Measurements from ENCODE around the gene PLCE1.

PLCE1 gene

DNA sequence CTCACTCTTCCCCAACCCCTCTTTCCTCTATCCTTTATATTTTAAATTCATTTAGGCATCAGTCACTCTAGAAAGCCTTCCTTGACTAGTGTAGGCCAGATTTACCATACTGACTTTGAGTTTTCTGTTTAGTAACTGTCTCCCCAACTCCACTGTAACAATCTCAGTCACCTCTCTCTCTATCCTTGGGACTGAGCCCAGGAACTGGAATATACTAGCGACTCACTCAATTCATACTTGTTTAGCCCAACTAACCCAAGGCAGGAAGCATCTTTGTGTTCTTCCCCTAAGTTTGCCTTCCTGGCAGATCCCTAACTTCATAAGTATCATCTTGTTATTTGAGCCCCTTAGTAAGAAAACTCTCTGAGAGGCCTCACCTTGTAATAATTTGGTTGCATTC, 19.1 kb downstream of the PLCE1 start:
- POLR2A ChIA-PET, result interaction anchor here (0.6 kb wide), 1 partner anchor 21 kb away, joined by 3 read pairs; no protein-coding TSS in a partner anchor
- DNase-seq (ENCODE audit: extremely low spot score), result no peak
- CTCF ChIA-PET, result no interaction called here
- TF ChIP-seq SP1 (IDR thresholded peaks at IDR 0.05) (no peak), ARNT (IDR thresholded peaks at IDR 0.05) (no peak), LEF1 (IDR thresholded peaks at IDR 0.05; ENCODE audit: borderline replicate concordance) (no peak), FOXM1 (IDR thresholded peaks at IDR 0.05; ENCODE audit: borderline replicate concordance) (no peak), BHLHE40 (IDR thresholded peaks at IDR 0.05; ENCODE audit: borderline replicate concordance) (no peak)
- TF ChIP-seq, protein P1, sequence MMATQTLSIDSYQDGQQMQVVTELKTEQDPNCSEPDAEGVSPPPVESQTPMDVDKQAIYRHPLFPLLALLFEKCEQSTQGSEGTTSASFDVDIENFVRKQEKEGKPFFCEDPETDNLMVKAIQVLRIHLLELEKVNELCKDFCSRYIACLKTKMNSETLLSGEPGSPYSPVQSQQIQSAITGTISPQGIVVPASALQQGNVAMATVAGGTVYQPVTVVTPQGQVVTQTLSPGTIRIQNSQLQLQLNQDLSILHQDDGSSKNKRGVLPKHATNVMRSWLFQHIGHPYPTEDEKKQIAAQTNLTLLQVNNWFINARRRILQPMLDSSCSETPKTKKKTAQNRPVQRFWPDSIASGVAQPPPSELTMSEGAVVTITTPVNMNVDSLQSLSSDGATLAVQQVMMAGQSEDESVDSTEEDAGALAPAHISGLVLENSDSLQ (IDR thresholded peaks at IDR 0.05), result no peak

DNA sequence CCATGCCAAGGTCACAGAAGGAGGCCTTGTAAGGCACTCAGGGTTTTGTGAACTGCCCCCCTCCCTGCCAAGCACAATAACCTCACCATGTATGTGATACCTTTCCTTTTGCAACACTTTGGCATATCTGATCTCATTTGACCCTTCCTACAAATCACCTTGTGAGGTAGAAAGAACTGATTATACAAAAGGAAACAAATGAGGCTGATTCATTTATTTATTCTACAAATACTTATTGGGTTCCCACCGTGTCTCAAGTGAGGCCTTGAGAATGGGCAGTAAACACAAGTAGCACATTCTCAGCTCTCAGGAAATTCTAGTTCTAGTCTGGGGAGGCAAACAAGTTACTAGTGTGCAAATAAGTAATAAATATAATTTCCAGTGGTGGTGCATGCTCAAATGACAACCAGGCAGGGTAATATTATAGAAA, 19.6 kb downstream of the PLCE1 start:
- no peak for DNase-seq (ENCODE audit: extremely low spot score)
- ChIA-PET CTCF (no interaction called here), POLR2A (no interaction called here)
- TF ChIP-seq BHLHE40 (IDR thresholded peaks at IDR 0.05; ENCODE audit: borderline replicate concordance), result no peak
- TF ChIP-seq HDGF (IDR thresholded peaks at IDR 0.05; ENCODE audit: borderline replicate concordance), result no peak
- TF ChIP-seq ARNT (IDR thresholded peaks at IDR 0.05), result no peak
- no peak for TF ChIP-seq ELF4 (IDR thresholded peaks at IDR 0.05)
- TF ChIP-seq, protein P1 (IDR thresholded peaks at IDR 0.05), result no peak
- TF ChIP-seq L3MBTL2 (conservative IDR thresholded peaks at IDR 0.05), result no peak
- TF ChIP-seq ZNF384 (IDR thresholded peaks at IDR 0.05), result no peak
- TF ChIP-seq CTBP1 (IDR thresholded peaks at IDR 0.05; ENCODE audit: borderline replicate concordance), result no peak
- no peak for TF ChIP-seq SUZ12 (IDR thresholded peaks at IDR 0.05)
- no peak for TF ChIP-seq FOXK2 (IDR thresholded peaks at IDR 0.05)
- no peak for TF ChIP-seq LEF1 (IDR thresholded peaks at IDR 0.05; ENCODE audit: borderline replicate concordance)
- no peak for TF ChIP-seq FOXA1 (IDR thresholded peaks at IDR 0.05)
- TF ChIP-seq FOXM1 (IDR thresholded peaks at IDR 0.05; ENCODE audit: borderline replicate concordance), result no peak
- no peak for TF ChIP-seq TARDBP (IDR thresholded peaks at IDR 0.05)

DNA sequence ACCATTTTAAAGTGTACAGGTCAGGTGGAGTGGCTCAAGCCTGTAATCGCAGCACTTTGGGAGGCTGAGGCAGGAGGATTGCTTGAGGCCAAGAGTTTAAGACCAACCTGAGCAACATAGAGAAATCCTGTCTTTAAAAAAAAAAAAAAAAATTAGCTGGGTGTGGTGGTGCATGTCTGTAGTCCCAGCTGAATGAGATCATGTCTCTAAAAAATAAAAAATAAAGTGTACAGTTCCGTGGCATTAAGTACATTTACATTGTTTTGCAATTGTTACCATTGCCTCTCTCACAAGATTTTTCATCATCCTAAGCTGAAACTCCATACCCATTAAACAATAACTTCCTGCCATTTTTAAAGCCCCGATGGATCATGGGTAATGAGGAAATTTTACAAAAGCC, 20.6 kb downstream of the PLCE1 start:
- CTCF ChIA-PET, result no interaction called here

DNA sequence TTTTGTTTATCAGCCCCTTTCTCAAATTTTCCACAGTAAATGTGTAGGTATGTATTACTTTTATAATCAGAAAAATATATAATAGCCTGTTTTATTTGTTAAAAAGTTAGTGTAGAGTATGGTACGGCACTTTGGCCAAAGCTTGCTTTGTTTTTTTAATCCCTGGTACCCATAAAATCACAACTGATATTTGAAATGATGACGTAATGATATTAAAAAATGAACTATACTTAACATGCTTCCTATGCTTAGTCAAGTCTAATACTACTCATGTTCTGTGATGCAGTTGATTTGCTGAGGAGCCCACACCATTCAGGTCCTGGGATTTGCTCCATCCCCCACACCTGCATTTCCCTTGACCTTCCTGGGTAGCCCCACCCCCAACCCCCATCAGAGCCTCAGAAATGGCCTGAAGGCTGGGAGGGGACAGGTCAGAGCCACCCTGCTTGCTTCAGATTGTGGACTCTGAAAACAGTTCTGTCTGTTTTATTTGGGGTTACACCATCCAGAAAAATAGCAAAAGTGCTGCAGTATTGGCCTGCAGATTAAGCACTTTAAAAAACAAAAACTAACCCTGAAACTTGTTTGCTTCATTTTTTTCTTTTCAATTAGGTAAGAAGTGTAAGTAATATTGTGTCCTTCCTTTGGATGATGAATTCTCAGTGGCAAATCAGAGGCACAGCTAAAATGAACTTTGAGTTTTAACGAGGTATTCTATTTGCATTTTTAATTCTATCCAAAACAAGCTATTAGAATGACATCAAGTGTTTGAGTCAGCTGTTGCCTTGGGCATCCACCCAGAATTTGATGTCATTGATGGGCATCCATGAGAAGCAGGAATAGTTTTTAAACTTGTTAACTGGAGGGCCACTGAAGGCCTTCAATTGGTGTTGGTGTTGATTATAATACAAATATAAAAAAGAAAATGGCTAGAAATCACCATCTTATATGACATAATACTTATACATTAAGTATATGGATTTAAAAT, 23.3 kb downstream of the PLCE1 start:
- POLR2A ChIA-PET, result no interaction called here
- TF ChIP-seq NFRKB (IDR thresholded peaks at IDR 0.05) (no peak), CTBP1 (IDR thresholded peaks at IDR 0.05; ENCODE audit: borderline replicate concordance) (no peak), BHLHE40 (IDR thresholded peaks at IDR 0.05; ENCODE audit: borderline replicate concordance) (no peak), LEF1 (IDR thresholded peaks at IDR 0.05; ENCODE audit: borderline replicate concordance) (no peak), FOXM1 (IDR thresholded peaks at IDR 0.05; ENCODE audit: borderline replicate concordance) (no peak), FOXA1 (IDR thresholded peaks at IDR 0.05) (no peak), FOXK2 (IDR thresholded peaks at IDR 0.05) (no peak), SUZ12 (IDR thresholded peaks at IDR 0.05) (no peak), ARNT (IDR thresholded peaks at IDR 0.05) (no peak)
- no peak for DNase-seq (ENCODE audit: extremely low spot score)
- CTCF ChIA-PET, result interaction anchor here (0.6 kb wide), 1 partner anchor 201 kb away, joined by 3 read pairs; no protein-coding TSS in a partner anchor

More for the DNA sequence above, 20.6 kb downstream of the PLCE1 start:
- no peak for DNase-seq (ENCODE audit: extremely low spot score)
- POLR2A ChIA-PET, result no interaction called here
- TF ChIP-seq, protein P1 (IDR thresholded peaks at IDR 0.05), result no peak
- TF ChIP-seq NFRKB (IDR thresholded peaks at IDR 0.05) (no peak), ELF4 (IDR thresholded peaks at IDR 0.05) (no peak), HDGF (IDR thresholded peaks at IDR 0.05; ENCODE audit: borderline replicate concordance) (no peak), LEF1 (IDR thresholded peaks at IDR 0.05; ENCODE audit: borderline replicate concordance) (no peak), ARNT (IDR thresholded peaks at IDR 0.05) (no peak), CTBP1 (IDR thresholded peaks at IDR 0.05; ENCODE audit: borderline replicate concordance) (no peak), ZNF384 (IDR thresholded peaks at IDR 0.05) (no peak), FOXK2 (IDR thresholded peaks at IDR 0.05) (no peak), FOXA1 (IDR thresholded peaks at IDR 0.05) (no peak)

DNA sequence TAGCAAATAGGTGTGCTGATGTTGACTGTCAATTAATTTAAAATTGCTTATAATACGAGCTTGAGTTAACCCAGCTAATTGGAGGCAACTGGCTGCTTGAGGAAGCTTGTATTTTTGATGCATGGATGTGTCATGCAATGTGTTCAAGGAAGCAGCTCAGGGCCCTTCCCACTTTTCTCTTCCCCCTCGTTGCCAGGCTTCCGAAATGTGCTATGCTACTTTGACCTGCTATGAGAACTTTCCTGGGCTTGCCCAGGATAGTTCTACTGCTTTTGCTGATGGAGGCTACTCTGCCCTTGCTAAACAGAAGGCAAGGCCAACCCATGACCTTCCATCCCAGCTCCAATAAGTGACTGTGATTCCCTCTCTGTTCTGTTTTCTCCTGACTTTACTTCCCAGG, 24.4 kb downstream of the PLCE1 start:
- CTCF ChIA-PET, result no interaction called here
- no peak for DNase-seq (ENCODE audit: extremely low spot score)
- POLR2A ChIA-PET, result no interaction called here
- no peak for TF ChIP-seq FOXA1 (IDR thresholded peaks at IDR 0.05)
- TF ChIP-seq BHLHE40 (IDR thresholded peaks at IDR 0.05; ENCODE audit: borderline replicate concordance), result no peak
- no peak for TF ChIP-seq SP1 (IDR thresholded peaks at IDR 0.05)
- TF ChIP-seq FOXM1 (IDR thresholded peaks at IDR 0.05; ENCODE audit: borderline replicate concordance), result no peak
- no peak for TF ChIP-seq ARNT (IDR thresholded peaks at IDR 0.05)
- no peak for TF ChIP-seq HDGF (IDR thresholded peaks at IDR 0.05; ENCODE audit: borderline replicate concordance)
- TF ChIP-seq L3MBTL2 (conservative IDR thresholded peaks at IDR 0.05), result no peak
- no peak for TF ChIP-seq CTBP1 (IDR thresholded peaks at IDR 0.05; ENCODE audit: borderline replicate concordance)
- no peak for TF ChIP-seq SUZ12 (IDR thresholded peaks at IDR 0.05)
- TF ChIP-seq LEF1 (IDR thresholded peaks at IDR 0.05; ENCODE audit: borderline replicate concordance), result no peak

DNA sequence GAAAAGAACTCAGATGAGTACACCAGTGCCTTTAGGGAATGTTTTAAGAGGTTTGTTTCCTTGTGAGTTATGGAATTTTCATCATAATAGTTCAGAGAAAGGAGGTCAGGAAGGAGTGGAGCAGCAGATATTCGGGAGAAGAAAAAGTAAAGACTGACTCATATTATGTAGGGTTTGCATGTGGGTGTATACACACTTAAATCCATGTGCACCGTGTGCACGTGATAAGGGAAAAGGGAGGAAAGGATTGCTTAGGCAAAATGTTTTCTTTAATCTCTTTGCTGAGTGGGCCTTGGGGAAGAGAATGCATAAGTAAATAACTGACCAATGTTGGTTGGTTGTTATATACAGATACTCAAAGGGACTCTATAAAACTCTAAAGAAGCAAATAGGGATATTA, 30.2 kb downstream of the PLCE1 start:
- TF ChIP-seq BHLHE40 (IDR thresholded peaks at IDR 0.05; ENCODE audit: borderline replicate concordance), result no peak
- no peak for TF ChIP-seq NFRKB (IDR thresholded peaks at IDR 0.05)
- TF ChIP-seq CTBP1 (IDR thresholded peaks at IDR 0.05; ENCODE audit: borderline replicate concordance), result no peak
- no peak for TF ChIP-seq L3MBTL2 (conservative IDR thresholded peaks at IDR 0.05)
- TF ChIP-seq FOXA1 (IDR thresholded peaks at IDR 0.05), result no peak
- TF ChIP-seq, protein P1 (IDR thresholded peaks at IDR 0.05), result no peak
- TF ChIP-seq TARDBP (IDR thresholded peaks at IDR 0.05), result no peak
- no peak for TF ChIP-seq HDGF (IDR thresholded peaks at IDR 0.05; ENCODE audit: borderline replicate concordance)
- TF ChIP-seq FOXM1 (IDR thresholded peaks at IDR 0.05; ENCODE audit: borderline replicate concordance), result no peak
- ChIA-PET CTCF (no interaction called here), POLR2A (no interaction called here)
- no peak for DNase-seq (ENCODE audit: extremely low spot score)

Data from HEK293T (cell line).